CD4-positive, alpha-beta T cell treated with Interleukin-15 for 1 hour (primary cell): ENCODE measurements around the gene HENMT1.
A peak's percentile ranks its signal among the peaks of the same experiment; 100 is the strongest.
"Not testable (repeated sequence)": the region's sequence is repeated elsewhere in the genome, so short reads cannot be mapped to it uniquely, and the experiment has no call there.

Experiments
- DNase-seq: peaks from one replicate; pipeline ENCODE4 v3.0.0-alpha.2; 2020

The HENMT1 gene

GRCh38 chr1:108661030-108661609 is at the start of gene HENMT1:
Gene HENMT1, minus strand, starts transcription at chr1:108661093. Its CDS starts 1,209 bp downstream, at chr1:108659884.
- peak; percentile 82 for DNase-seq

- peak; percentile 67 for DNase-seq
Measured at GRCh38 chr1:108708691-108709660, 48.1 kb upstream of the HENMT1 start.

GRCh38 chr1:108706643-108707042 is 45.8 kb upstream of the HENMT1 start:
- no peak for DNase-seq

GRCh38 chr1:108704496-108704895 is 43.6 kb upstream of the HENMT1 start:
- no peak for DNase-seq

GRCh38 chr1:108703939-108704338 is 43.0 kb upstream of the HENMT1 start:
- peak; percentile 25 for DNase-seq

- DNase-seq = not testable (repeated sequence)
Measured at GRCh38 chr1:108702109-108702508, 41.2 kb upstream of the HENMT1 start.

- no peak for DNase-seq
Measured at GRCh38 chr1:108701176-108701849, 40.4 kb upstream of the HENMT1 start.

- DNase-seq = no peak
Measured at GRCh38 chr1:108699375-108700332, 38.8 kb upstream of the HENMT1 start.

GRCh38 chr1:108695535-108695934 is 34.6 kb upstream of the HENMT1 start:
- DNase-seq = no peak

GRCh38 chr1:108692724-108693655 is 32.1 kb upstream of the HENMT1 start:
- peak; percentile 86 for DNase-seq

- peak; percentile 92 for DNase-seq
Measured at GRCh38 chr1:108691942-108692723, 31.2 kb upstream of the HENMT1 start, which contains the start of gene PRPF38B. Gene PRPF38B, plus strand, starts transcription at chr1:108692310. Its CDS starts 282 bp downstream, at chr1:108692592.

- no peak for DNase-seq
Measured at GRCh38 chr1:108691128-108691941, 30.4 kb upstream of the HENMT1 start.

- no peak for DNase-seq
Measured at GRCh38 chr1:108686614-108687313, 25.9 kb upstream of the HENMT1 start.

- DNase-seq = no peak
Measured at GRCh38 chr1:108685529-108685928, 24.6 kb upstream of the HENMT1 start.

GRCh38 chr1:108681701-108682100 is 20.8 kb upstream of the HENMT1 start:
- DNase-seq = not testable (repeated sequence)

GRCh38 chr1:108679586-108680213 is 18.8 kb upstream of the HENMT1 start:
- no peak for DNase-seq

- DNase-seq = peak; percentile 17
Measured at GRCh38 chr1:108678706-108679105, 17.8 kb upstream of the HENMT1 start.

GRCh38 chr1:108671143-108671542 is 10.2 kb upstream of the HENMT1 start:
- no peak for DNase-seq
